Measurements from ENCODE around the gene ABCC9.
A peak's percentile ranks its signal among the peaks of the same experiment; 100 is the strongest.

- TF ChIP-seq, protein P1, sequence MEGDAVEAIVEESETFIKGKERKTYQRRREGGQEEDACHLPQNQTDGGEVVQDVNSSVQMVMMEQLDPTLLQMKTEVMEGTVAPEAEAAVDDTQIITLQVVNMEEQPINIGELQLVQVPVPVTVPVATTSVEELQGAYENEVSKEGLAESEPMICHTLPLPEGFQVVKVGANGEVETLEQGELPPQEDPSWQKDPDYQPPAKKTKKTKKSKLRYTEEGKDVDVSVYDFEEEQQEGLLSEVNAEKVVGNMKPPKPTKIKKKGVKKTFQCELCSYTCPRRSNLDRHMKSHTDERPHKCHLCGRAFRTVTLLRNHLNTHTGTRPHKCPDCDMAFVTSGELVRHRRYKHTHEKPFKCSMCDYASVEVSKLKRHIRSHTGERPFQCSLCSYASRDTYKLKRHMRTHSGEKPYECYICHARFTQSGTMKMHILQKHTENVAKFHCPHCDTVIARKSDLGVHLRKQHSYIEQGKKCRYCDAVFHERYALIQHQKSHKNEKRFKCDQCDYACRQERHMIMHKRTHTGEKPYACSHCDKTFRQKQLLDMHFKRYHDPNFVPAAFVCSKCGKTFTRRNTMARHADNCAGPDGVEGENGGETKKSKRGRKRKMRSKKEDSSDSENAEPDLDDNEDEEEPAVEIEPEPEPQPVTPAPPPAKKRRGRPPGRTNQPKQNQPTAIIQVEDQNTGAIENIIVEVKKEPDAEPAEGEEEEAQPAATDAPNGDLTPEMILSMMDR (IDR thresholded peaks at IDR 0.05), result no peak
- TF ChIP-seq EP300 (IDR thresholded peaks at IDR 0.05), result peak in 1 of 4 donors; percentile 37
- no peak for TF ChIP-seq POLR2AphosphoS5 (IDR thresholded peaks at IDR 0.05)
- TF ChIP-seq POLR2A (IDR thresholded peaks at IDR 0.05), result no peak
Measured at GRCh38 chr12:21879312-21879711, 61.9 kb downstream of the ABCC9 start.
